GM23248 (cell line): Measurements from ENCODE around the gene C7orf25.

ENCODE experiments used
- EZH2 ChIP-seq: fragments of 200-600 bp; sonication (generic); IDR thresholded peaks from 2 replicates; pipeline ENCODE4 v1.6.1; 2018; ENCODE audit warnings: antibody characterized with exemption, mild to moderate bottlenecking; ENCODE audit not compliant: insufficient read depth, poor library complexity, severe bottlenecking
- EZH2phosphoT487 ChIP-seq: fragments of 200-600 bp; sonication (generic); IDR thresholded peaks from 2 replicates; pipeline ENCODE4 v1.6.1; 2018; ENCODE audit warnings: antibody characterized with exemption, moderate library complexity, mild to moderate bottlenecking, low read depth; ENCODE audit not compliant: insufficient read depth

DNA sequence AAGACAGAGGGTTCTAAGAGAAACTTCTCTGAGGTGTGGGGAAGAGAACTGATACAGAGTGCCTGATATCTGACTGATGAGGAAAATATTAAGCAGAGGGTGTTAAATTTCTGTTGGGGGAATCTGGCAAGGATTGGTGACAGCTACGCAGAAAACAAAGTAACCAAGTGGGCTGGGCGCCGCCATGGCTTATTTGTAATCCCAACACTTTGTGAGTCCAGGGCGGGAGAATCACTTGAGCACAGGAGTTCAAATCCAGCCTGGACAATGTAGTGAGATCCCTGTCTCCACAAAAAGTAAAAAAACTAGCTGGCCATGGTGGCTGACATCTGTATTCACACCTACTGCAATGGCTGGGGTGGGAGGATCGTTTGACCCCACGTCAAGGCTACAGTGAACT is 2.1 kb upstream of the C7orf25 start:
- TF ChIP-seq EZH2, result no peak
- no peak for TF ChIP-seq EZH2phosphoT487
